HG03097 (cell line): ENCODE measurements around the gene ANKFN1.
"Not testable (repeated sequence)": the region's sequence is repeated elsewhere in the genome, so short reads cannot be mapped to it uniquely, and the experiment has no call there.

Source experiments
- ATAC-seq: cut with Tn5 transposase; IDR thresholded peaks from one replicate; pipeline ENCODE4 v1.9.1; 2021; ENCODE audit not compliant: unreplicated experiment, low FRiP score

The ANKFN1 gene

DNA sequence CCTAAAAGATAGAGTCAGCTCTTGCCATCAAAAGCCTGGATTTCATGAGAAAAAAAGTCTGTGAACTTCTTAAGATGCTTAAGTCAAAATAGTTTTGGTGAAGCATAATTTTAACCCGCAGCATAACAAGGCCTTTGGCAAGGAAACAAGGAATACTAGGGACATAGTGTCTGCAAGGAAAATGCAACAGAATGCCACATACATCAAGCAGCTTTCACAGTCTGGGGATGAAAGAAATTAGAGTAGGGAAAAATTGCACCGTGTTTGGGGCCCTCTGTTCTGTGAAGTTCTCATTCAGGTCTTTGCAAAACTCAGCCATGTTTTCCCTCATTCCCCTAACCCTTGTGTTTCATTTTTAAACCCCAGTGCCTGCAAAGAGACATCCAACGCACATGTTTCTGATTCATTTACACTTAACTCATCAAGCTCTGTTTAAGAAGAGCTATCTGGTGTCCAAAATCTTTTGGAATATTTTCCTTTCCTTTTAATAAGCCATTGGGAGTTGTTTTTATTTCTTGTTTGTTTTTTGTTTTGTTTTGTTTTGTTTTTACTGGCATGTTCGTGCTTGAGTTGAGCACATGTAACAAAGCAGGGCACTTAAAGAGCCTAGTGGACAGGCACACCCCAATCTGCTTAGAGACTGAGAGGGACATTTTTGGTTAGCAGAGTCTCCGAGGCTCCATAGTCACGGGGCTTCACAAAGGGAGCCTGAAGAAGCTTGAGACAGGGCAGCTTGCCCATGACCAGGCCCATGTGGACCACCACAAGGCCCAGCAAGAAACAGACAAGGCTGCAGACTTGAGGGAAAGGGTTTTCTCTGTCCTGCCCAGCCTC is 116.5 kb downstream of the ANKFN1 start:
- ATAC-seq, result no peak

DNA sequence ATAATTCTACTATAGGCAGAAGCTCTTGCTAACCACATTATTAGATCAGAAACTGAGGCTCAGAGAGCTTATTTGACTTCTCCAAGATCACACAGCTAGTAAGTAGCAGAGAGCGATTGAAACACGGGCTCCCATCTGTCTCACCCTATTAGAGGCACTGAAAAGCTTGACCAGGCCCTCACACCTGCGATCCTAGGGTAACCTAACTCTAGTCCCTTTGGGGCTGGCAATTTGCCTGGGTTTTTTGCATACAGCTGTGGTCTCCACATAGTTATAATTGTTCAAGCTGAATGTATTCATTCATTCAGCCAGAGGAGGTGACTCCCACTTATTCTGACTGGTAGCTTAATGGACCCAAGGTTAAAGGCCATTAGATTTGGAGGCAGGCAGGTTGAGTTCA is 121.2 kb downstream of the ANKFN1 start:
- ATAC-seq, result no peak

DNA sequence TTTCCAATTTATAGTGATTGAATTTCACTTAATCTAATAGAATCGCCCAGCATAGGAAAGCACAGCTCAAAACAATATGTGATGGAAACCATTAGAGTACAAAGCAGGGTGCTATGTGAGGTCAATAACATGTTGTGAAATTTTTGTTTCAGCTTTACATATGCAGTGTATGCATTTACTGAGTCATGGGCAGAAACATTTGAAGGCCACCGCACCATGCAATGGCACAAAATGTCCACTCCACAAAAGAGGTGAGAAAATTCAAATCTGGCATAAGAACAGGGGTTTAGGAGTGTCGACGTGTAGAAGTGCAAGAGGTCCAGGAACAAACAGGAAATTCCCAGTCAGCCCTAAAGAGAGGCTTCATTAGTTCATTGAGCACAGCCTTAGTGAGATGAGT is 131.2 kb downstream of the ANKFN1 start:
- ATAC-seq, result no peak

DNA sequence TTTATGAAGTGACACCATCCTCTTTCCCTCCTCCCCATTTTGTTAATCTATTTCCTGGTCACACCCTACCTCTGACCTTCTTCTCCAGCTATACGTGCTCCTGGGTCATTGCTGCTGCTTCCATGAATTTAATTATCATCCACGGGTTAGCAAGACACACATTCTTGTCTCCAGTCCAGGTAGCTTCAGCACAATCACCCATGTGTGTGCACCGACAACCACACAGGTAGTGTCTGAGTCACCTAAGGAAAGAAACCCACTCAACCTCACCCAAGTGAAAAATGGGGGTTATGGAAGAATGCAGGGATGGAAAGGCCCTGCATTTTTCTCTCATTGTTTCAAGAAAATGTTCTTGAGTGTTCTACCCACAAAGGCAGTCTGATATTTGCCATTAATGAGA is 135.5 kb downstream of the ANKFN1 start:
- not testable (repeated sequence) for ATAC-seq

DNA sequence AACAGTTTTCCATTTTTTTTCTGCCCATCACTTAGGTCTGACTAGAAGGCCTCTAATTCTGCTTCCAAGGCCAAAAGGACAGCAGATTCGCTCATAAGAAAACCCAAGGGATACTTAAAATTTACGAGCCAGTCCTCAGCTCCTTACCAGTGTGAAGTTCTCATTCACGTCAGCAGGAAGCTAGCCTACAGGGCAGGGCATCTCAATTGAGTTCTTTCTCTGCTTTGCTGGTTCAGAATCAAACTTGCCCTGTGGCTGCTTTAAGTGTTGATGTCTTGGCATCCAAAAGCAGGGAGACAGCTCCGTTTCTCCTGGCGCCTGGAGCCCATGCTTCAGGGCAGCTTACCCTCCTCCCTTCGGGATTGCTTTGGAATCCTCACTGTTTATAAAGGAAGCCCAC is 136.0 kb downstream of the ANKFN1 start:
- ATAC-seq, result no peak

DNA sequence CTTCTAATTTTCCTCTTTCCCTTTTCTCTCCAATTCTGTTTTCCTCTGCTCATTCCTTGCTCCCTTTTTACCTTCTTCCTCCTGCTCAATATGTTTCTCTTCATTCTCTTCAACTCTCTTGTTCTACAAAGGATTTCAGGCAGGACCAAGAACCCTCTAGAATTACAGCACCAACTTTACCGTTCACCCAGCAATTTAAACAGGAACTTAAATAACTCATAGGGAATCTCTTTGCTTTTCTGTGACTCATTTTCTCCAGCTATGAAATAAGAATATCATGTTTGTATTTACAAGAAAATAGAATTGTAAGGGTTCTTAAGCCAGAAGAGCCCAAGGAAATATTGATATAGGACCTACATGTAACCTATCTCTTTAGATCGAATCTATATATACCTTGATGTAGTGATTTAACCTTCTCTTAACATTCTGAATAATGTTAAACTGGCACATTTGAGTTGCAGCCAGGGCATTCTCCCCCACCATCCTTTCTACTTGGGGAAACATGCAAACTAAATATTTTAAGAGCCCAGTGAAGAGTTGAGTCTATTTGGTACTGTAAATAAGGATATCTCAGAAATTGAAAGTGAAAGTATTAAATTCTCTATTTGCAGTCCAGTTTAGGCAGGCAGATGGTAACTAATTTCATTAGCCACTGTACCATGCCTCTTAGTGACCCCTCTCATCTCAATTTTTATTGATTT is 137.0 kb downstream of the ANKFN1 start:
- ATAC-seq, result no peak

DNA sequence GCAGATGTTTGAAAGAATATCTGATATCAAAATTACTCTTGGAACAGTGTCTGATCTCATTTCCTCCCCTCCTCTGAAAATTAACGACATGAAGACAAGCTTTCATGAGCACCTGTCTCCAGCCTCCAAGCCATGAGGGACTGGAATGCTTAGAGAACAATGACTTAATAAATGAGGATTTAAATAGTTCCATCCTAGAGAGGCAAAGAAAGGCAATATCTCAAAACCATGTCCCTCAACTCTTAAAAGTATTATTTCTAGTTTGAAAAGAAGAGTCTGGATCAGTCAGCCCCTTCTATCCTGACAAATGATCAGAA is 137.5 kb downstream of the ANKFN1 start:
- ATAC-seq, result no peak

DNA sequence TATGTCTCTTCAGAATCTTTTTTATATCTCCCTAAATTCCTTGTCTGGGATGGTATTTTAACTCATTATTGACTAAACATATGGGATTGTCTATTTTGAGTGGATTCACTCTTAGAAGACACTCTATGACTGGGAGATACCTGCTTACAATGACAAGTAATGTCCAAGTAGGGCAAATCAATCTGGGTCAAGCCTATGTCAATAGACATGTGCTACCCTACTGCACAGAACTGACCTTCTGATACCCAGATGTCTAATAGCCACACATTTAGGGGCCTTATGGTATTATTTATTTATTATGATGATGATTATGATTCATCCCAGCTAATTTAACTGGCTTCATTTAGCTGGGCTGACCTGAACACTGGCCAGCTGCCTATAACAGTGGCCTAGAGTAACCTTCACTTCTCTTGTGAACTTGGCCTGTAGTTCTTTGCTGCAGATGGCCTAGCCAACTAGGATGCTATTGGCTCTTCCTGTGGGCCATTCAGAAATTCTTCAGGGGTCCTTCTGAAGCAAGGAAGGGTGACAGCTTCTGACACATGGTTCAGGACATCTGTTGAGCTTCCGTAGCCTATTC is 138.0 kb downstream of the ANKFN1 start:
- no peak for ATAC-seq

DNA sequence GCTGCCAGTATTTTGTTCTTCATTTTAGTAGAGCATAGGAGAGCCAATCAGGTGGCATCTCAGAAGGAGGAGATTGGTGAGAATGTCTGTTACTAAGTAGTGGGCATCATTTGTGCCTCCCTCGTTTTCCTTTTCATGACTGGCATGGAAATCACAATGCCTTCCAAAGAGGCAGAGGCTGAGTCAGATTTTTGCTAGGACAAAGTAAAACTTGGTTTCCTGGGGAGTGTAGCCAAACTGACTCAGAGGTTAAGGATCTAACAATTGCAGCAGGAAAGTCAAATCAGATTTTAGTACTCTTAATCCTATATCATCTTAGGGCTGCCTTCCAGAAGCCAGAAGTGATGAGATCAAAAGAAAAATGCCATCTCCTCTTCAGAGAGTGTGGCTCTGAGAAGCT is 138.7 kb downstream of the ANKFN1 start:
- ATAC-seq, result no peak

DNA sequence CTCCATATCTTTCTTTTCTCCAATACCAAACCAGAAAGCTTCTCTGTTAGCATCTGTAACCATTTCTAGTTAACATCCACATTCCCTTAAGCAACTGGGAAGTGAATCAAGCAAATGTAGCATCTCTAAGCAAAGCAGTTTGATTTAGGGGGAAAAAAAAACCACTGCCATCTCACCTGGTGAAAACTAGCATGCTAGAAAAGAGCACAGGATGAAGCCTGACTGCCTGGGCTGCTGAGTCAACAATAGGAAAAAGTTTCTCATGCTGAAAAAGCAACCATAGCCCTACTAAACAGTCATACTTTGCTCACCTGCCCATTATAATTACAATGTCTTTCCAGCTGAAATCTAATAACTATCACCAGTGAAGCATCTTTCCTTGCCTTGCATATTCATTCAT is 139.3 kb downstream of the ANKFN1 start:
- no peak for ATAC-seq

DNA sequence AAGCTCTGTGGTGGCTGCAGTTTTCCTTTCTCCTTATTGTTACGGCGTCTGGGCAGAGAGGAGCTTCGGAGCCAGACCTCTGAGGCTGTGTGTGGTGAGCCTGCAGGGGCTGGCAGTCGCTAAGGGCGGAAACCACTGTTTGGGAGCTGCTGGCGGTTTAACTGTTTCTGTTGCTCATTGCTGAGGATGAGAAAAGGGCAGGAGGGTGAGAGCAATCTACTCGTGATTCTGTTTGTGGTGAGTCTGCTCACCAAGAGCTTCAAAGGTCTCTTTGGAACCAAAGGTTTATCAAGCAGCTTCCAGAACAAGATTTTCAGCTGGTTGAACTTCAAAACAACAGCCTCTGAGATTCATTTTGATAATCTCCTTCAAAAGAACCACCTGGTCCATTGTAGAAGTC is 143.9 kb downstream of the ANKFN1 start:
- no peak for ATAC-seq

DNA sequence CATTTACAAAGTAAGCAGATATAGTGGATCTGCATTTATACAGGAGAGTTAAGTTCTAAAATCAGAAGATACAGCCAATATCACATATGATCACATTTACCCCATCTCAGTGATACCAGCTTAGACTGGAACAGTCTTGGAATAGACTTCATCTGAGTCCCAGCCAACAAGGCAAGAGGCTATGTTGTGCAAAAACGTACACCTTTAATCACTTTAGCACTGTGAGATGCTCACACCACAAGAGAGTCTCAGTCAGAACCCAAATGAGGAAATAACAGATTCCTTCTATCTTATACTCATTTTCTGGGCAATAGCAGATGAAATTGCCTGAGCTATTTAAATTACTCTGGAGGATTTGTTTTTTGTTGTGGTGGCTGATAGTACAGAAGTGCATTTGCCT is 145.6 kb downstream of the ANKFN1 start:
- ATAC-seq, result no peak

DNA sequence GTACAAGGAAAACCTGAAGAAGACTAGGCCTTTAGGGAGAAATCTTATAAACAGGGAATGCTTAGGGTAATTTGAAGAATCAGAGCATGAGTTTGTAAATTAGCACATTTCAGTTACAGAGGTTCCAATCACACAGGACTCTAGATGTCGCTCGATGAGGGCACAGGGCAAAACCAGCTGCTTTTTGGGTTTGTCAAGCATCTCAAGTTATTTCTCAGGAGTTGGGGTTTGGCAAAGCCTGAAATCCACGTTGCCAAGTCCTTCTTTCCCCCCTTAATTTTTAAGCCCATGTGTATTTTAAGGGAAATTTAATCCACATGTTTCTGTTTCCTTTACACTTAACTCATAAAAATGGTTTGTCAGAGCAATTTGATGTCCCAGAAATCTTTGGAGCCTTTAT is 146.9 kb downstream of the ANKFN1 start:
- no peak for ATAC-seq

DNA sequence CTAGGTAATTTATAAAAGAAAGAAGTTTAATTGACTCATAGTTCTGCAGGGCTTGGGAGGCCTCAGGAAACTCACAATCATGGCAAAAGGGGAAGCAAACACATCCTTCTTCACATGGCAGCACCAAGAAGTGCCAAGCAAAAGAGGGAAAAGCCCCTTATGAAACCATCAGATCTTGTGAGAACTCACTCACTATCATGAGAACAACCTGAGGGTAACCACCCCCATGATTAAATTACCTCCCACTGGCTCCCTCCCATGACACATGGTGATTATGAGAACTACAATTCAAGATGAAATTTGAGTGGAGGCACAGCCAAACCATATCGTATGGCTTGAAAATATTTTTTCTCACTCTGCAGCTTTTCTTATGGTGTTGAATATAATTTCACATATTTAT is 151.7 kb downstream of the ANKFN1 start:
- no peak for ATAC-seq

DNA sequence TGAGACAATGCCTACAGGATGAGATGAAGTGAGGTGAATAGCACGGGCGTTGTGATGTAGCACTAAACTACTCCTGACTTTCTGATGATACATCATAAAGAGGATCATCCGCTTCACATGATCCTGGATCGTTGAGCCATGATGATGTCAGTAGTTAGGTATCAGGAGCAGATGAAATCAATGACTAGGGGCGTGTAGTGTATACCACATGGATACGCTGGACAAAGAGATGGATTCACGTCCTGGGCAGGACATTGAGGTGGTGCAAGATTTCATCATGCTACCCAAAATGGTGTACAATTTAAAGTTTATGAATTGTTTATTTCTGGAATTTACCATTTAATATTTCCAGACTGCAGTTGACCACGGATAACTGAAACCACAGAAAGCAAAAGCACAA is 156.6 kb downstream of the ANKFN1 start:
- ATAC-seq, result no peak

DNA sequence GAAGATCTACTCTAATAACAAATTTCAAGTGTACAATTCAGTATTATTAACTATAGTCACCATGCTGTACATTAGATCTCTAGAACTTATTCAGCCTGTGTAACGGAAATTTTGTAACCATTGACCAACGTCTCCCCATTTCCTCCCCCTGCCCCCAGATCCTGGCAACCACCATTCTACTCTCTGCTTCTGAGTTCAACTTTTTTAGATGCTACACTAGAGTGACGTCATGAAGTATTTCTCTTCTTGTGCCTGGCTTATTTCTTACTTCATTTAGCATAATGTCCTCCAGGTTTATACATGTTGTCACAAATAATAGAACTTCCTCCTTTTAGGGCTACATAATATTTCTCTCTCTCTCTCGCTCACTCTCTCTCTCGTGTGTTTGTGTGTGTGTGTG is 157.5 kb downstream of the ANKFN1 start:
- ATAC-seq, result no peak

DNA sequence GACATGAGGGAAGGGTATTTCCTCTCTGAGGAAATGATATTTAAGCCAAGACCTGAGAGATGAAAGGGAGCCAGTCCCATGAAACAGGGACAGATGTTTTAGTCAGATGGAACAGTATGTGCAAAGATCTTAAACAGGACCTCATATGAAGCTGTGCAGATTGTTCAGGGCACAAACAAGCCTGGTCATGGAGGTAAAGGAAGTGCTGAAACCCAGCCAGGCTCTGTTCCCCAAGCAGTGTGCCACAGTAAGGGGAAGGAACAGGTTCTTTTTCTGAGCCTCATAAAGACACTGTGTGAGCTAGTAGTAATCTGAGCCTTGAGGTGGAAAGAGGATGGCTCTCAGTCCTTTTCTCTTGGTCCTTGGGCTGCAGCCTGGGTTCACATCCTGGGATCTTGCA is 159.9 kb downstream of the ANKFN1 start:
- no peak for ATAC-seq

DNA sequence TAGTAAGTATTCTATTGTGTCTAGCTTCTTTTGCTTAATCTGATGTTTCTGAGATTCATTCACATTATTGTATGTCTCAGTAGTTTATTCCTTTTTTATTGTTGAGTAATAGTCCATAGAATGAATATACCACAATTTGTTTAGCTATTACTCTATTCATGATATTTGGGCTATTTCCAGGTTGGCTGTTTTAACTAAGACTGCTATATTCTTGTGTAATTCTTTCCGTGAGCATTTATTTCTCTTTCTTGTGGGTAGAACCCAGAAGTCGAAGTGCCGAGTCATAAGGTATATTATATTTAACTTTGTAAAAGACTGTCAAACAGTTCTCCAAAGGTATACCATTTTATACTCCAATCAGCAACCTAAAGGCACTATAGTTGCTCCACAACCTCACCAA is 160.8 kb downstream of the ANKFN1 start:
- no peak for ATAC-seq

DNA sequence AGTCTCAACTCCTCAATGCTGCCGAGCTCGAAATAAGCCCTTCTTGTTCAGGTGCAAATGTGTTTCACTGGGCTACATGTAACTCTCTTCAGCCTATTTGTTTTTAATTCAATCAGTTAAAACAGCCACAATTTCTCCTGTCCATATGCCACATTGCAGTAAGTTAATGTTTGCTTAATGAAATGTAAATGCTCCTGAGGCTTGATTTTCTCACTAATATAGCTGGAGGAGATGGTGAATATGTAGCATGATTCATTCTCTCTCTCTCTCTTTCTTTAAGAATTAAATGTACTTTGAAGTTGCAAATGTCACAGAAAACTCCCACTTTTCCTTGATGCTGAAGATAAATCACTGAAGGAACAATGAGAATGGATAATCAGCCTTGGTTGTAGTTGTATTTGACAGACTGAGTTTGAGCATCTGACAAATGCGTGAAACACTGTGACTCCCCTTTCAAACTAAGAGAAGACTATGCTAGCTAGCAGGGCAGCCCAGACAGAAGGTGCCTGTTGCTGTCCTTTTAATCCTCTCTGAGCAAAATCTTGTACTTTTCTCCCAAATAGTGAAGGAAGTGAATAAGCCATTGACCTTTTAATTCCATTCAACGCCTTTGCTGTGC is 161.8 kb downstream of the ANKFN1 start:
- no peak for ATAC-seq

DNA sequence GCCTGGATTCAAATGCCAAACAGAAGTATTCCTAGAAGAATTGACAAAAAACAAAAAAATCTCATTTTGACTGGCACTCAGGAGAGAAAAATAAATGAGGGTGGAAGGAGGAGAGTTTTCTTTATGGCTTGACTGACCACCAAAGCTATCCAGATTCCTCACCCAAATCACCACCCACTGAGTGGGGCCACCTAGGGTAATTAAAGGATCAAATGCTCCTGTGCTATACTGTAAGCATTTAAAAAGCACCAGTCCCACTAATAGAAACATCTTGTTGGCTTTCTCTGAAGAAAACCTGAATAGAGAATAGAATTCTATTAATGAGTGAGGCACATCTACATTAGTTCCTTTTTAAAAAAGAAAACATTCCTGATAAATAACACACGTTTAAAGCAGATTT is 163.3 kb downstream of the ANKFN1 start:
- ATAC-seq, result no peak

DNA sequence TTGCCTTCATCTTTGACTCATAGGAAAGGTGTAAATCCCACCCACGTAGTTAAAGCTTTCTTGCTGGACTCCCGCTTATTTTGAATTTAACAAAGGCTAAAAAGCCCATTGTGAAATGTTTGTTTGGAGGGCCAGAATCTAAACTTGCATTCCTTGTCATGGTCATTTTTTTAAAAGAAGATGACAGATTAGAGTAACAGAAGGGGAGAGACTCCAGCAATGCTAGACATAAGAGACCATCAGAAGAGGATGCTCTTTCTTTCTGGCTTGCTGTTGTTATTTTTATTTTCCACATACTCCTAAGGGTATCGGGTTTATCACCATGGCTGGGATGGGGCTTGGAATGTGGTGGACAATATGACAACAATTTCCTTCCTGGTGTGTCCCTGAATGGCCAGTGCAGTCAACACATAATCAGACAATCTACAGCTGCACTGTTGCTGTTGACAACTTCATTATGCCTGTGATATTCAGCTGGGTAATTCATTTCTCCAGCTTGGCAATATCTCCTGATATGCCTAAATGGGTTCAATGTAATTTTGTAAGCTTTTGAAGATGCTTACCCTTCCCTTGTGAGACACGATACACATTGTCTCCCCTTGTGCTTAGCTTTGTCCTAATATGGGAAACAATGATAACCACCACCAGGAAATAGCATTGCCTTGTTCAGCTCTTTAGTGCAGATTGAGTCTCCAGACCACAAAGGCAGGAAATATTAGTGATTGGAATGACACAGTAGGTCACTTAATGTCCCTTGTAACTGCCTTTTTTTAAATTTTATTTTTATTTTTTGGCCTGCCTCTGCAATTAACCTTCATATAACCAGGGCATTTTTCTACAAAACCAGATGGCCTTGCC is 164.3 kb downstream of the ANKFN1 start:
- ATAC-seq, result no peak
